NCI-H1694 treated with DMSO at 0.1 percent for 48 hours (cell line): ENCODE measurements around the gene SLC22A8.
"Not testable (repeated sequence)": the region's sequence is repeated elsewhere in the genome, so short reads cannot be mapped to it uniquely, and the experiment has no call there.

Source experiments
- DNase-seq: peaks from one replicate; lab custom pipeline; 2025; lab: John Stamatoyannopoulos, UW

The SLC22A8 gene, protein sequence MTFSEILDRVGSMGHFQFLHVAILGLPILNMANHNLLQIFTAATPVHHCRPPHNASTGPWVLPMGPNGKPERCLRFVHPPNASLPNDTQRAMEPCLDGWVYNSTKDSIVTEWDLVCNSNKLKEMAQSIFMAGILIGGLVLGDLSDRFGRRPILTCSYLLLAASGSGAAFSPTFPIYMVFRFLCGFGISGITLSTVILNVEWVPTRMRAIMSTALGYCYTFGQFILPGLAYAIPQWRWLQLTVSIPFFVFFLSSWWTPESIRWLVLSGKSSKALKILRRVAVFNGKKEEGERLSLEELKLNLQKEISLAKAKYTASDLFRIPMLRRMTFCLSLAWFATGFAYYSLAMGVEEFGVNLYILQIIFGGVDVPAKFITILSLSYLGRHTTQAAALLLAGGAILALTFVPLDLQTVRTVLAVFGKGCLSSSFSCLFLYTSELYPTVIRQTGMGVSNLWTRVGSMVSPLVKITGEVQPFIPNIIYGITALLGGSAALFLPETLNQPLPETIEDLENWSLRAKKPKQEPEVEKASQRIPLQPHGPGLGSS

DNA sequence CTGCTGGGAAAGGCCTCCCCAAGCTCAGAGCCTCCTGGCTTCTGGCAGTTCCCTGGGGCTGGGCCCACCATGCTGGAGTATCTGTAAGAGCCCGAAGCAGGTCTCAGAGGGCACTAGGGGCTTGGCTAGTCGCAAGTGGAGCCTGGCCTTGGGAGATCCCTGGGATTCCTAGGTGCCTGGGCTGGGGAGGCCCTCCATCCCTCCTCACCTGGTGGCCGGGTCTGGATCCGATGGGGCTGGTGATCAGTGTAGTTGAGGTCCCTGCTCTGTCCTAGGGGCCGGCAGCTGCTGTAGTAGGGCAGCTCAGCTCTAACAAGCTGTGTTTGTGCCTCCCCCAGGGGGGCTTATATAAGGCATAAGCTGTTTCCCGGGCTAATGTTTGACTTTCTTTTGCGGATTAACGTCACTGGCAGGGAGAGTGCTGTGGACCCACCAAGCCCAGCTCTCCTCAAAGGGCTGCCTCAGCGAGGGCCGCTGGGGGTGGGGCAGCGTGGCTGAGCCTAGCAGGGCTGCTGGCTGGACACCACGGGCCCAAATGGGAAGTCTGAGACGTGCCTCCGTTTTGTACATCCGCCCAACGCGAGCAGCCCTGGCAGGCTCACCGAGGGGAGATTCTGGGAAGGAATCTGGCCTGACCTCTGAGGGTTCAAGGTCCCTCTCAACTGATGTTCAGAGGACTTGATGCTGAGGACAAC lies at the start of gene SLC22A8:
Gene SLC22A8, minus strand, starts transcription at position 321 of the 695 bp plus-strand sequence. CDS start 883 bp downstream, outside the sequence.
- DNase-seq: no peak

GRCh38 chr11:63046203-63046602 lies 30.6 kb upstream of the SLC22A8 start:
- not testable (repeated sequence) for DNase-seq

GRCh38 chr11:63042596-63042995 lies 27.0 kb upstream of the SLC22A8 start:
- no peak for DNase-seq

- DNase-seq: no peak
These were observed 16.8 kb upstream of the SLC22A8 start for GRCh38 chr11:63032457-63032856.

DNA sequence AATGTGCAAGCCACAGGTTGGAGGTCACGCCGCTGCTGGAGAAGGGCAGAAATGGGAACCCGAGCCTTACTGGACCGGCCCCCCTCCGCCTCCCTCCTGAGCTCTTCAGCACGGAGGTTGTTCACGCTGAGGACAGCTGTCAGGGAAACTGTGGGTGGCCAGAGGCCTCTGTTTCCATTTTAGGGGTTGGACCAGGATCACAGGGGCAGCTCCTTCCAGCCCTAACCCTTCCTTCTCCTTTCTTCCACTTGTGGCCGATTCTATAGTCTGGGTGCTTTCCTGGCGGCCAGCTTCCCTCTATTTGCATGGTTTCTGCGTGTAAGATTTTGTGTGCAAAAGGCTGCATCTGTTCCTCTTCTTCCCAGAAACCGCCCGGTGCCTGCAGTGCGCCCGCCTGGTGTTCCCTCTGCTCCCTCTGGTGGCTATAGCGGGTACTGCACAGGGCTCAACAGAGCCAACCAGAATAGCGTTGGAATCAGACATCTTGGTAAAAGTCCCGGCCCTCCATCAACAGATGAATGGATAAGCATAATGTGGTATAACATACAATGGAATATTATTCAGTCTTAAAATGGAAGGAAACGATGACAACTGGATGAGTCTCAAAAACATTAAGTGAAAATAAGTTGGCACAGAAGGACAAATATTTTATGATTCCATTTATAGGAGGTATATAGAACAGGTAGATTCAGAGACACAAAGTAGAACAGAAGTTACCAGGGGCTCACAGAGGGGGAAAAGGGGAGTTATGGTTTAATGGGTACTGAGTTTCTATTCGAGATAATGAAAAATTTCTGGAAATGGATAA lies 8.4 kb upstream of the SLC22A8 start:
- peak; percentile 58 for DNase-seq

- no peak for DNase-seq
These were observed 7.7 kb upstream of the SLC22A8 start for GRCh38 chr11:63023222-63023814.

- DNase-seq: no peak
These were observed 6.8 kb upstream of the SLC22A8 start for GRCh38 chr11:63022441-63022840.

DNA sequence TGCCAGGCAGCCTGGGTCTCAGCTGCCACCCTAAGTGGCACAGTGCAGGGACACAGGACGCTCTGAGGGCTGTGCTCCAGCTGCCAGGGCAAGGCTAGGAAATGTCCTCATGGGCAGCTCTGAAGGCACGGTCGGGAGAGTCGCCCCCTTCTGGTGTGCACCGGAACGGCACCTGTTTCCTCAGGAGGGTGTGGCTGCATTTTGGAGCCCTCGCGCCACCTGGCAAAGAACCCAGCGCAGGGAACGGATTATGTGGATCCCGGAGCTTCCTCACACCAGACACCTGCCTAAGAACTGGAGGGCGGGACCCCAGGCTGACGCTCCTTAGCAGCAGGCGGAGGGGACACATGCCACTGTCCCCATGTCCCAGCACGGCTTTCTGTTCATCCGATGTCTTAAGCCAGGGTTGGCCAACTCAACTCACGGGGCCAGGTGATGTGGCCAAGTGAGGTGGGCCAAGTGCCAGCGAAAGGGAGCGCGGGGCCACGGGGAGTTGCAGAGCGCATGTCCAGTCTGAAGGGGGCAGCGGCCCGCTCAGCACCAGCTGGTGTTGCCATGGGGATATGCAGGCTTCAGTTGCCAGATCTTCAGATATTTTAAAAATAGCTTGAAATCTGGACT lies 5.1 kb upstream of the SLC22A8 start:
- no peak for DNase-seq

- no peak for DNase-seq
These were observed 3.9 kb upstream of the SLC22A8 start for GRCh38 chr11:63019506-63019905.

GRCh38 chr11:63017306-63017974 lies 1.8 kb upstream of the SLC22A8 start:
- peak; percentile 23 for DNase-seq

GRCh38 chr11:63014408-63015055 lies 1.1 kb downstream of the SLC22A8 start:
- no peak for DNase-seq

GRCh38 chr11:63012839-63013238 lies 2.8 kb downstream of the SLC22A8 start:
- DNase-seq: no peak

GRCh38 chr11:63012430-63012829 lies 3.2 kb downstream of the SLC22A8 start:
- DNase-seq: no peak

GRCh38 chr11:63010934-63011439 lies 4.7 kb downstream of the SLC22A8 start:
- DNase-seq: no peak

DNA sequence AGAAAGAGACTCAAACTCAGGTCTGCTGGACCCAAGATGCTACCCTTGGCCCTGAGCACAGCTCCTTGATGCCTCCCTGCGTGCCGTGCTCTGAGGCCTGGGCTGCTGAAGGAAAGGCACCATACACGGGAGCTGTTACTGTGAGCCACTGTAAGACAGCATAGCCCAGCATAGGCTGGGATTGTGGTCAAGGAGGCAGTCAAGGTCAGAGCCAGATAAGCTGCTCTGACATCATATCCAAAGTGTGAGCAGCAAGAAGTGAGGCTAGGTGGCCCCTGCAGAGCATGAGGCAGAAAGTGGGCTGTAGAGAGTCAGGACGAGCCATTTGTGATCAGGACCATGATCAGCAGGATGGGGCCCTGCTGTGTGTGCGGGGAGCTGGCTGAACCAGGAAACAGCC lies 7.7 kb downstream of the SLC22A8 start:
- DNase-seq: no peak

DNA sequence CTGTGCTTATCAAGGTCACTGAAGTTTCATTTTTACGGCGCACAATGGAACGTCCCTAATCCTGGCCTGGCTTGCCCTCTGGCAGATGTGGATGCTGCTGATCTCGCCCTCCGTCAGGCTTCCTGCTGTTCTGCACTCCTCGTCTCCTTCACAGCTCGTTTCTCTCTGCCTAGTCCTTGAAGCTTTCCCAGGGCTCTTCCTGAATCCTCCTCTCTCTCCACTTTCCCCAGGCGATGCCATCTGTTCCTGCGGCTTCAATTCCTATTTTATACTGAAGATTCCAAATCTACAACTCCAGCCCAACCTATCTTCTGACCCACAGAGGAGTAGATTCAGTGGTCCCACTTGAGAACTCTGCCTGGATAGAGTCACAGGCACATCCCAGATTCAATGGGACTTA lies 14.2 kb downstream of the SLC22A8 start:
- DNase-seq: no peak

- DNase-seq: no peak
These were observed 16.0 kb downstream of the SLC22A8 start for GRCh38 chr11:62999649-63000048.

- DNase-seq: no peak
These were observed 16.5 kb downstream of the SLC22A8 start for GRCh38 chr11:62999156-62999555.

DNA sequence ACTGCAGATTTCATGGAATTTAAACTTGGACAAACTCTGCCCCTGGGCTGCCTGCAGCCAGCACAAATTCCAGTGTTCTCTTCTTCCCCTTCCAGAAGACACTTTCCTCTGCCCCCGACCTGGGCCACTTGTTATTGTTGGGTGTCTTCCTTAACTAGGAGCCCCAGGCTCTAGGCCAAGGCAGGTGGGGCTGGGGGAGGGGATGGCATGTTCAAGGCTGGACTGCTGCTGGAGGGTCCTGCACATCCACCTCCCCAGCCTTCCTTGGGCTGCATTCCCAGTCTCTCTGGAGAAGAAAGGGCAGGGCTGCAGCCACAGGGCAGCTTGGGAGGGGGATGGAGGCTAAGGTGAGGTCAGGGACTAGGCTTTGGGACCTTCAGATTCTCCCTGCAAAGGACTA lies 19.4 kb downstream of the SLC22A8 start:
- no peak for DNase-seq

DNA sequence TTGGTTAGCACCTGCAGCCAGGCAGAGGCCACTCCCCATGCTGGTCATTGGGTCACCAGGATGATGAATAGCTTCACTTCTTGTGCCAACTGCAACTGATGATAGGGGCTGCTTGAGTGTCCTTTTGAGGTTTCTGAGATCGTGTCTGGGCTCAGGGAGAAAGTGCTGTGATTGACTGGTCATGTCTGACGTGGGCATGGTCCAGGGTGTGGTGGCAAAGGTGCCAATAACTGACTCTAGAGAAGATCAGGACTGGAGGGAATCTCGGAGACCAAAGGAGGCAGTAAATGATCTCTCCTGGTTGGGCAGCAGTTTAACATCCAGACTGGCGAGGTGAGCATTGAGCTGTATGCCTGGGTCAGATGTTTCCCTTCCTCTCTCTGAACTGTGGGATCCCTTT lies 20.9 kb downstream of the SLC22A8 start:
- DNase-seq: no peak
